PC-9 (cell line): ENCODE results near the gene KMT2A. TPM values are rescaled to one million over a fixed set of nuclear protein-coding genes. Genes with fewer than 3 reads are reported as not detected.
A peak's percentile ranks its signal among the peaks of the same experiment; 100 is the strongest.

Experiments
- Bru-seq: library from RNA; stranded (reverse); fragments of 400-500 nt; gene quantifications from one replicate; lab custom pipeline; 2021; lab: Mats Ljungman, UMichigan
- BruChase-seq, 2 experiments: library from RNA; stranded (reverse); fragments of 400-500 nt; gene quantifications; one replicate each; lab custom pipeline; 2021; lab: Mats Ljungman, UMichigan
- BruUV-seq: library from RNA; stranded (reverse); fragments of 400-500 nt; replicated peaks from 2 replicates; lab custom pipeline; 2021; lab: Mats Ljungman, UMichigan
- CTCF ChIA-PET: fragments of 300-600 bp; sonication (Branson Sonifier 250); formaldehyde crosslinking; loops from one replicate; lab custom pipeline; 2022; ENCODE audit warnings: antibody characterized with exemption; lab: Charles Lee
- POLR2A ChIA-PET: fragments of 300-600 bp; sonication (Branson Sonifier 250); formaldehyde crosslinking; loops from one replicate; lab custom pipeline; 2022; ENCODE audit warnings: antibody characterized with exemption; ENCODE audit not compliant: unreplicated experiment; lab: Charles Lee
- DNase-seq, 2 experiments: peaks; one replicate each; pipeline versions ENCODE4 v3.0.0 to v3.0.0-alpha.2; 2015 to 2022; ENCODE audit warnings: mixed read lengths in 1 of 2
- H2AFZ ChIP-seq: fragments of 200-600 bp; sonication (generic); 2 replicates; pipeline ENCODE4 v1.8.1; 2017; ENCODE audit warnings: antibody characterized with exemption
- H3F3A ChIP-seq: fragments of 200-600 bp; sonication (generic); 2 replicates; pipeline ENCODE4 v1.8.1; 2017; ENCODE audit warnings: antibody characterized with exemption, mild to moderate bottlenecking, low read depth; ENCODE audit not compliant: insufficient read depth
- H3K27ac ChIP-seq: fragments of 200-600 bp; sonication (generic); 2 replicates; pipeline ENCODE4 v1.6.1; 2016; ENCODE audit warnings: mixed run types
- H3K27me3 ChIP-seq: fragments of 200-600 bp; sonication (generic); 2 replicates; pipeline ENCODE4 v1.6.1; 2016; ENCODE audit warnings: low read depth, mixed run types; ENCODE audit not compliant: insufficient read depth
- H3K36me3 ChIP-seq: fragments of 200-600 bp; sonication (generic); 2 replicates; pipeline ENCODE4 v1.6.1; 2016; ENCODE audit warnings: low read depth, mixed run types
- H3K4me1 ChIP-seq: fragments of 200-600 bp; sonication (generic); replicated peaks from 2 replicates; pipeline ENCODE4 v1.6.1; 2016; ENCODE audit warnings: mixed run types; ENCODE audit not compliant: insufficient read depth
- H3K4me2 ChIP-seq: fragments of 200-600 bp; sonication (generic); 2 replicates; pipeline ENCODE4 v1.6.1; 2017; ENCODE audit warnings: mixed run types
- H3K4me3 ChIP-seq: fragments of 200-600 bp; sonication (generic); 2 replicates; pipeline ENCODE4 v1.6.1; 2016; ENCODE audit warnings: mixed run types
- H3K79me2 ChIP-seq: fragments of 200-600 bp; sonication (generic); 2 replicates; pipeline ENCODE4 v1.6.1; 2017; ENCODE audit warnings: low read depth, mixed run types
- H3K9me2 ChIP-seq: fragments of 200-600 bp; sonication (generic); 2 replicates; pipeline ENCODE4 v1.8.1; 2017; ENCODE audit warnings: mild to moderate bottlenecking; ENCODE audit not compliant: insufficient read depth
- H3K9me3 ChIP-seq: fragments of 200-600 bp; sonication (generic); 2 replicates; pipeline ENCODE4 v1.8.1; 2016; ENCODE audit warnings: low read depth; ENCODE audit not compliant: insufficient read depth
- H4K20me1 ChIP-seq: fragments of 200-600 bp; sonication (generic); 2 replicates; pipeline ENCODE4 v1.8.1; 2017; ENCODE audit not compliant: insufficient read depth
- EZH2 ChIP-seq: fragments of 200-600 bp; sonication (generic); IDR thresholded peaks from 2 replicates; pipeline ENCODE4 v1.8.0; 2017; ENCODE audit warnings: antibody characterized with exemption, low read depth
- intact Hi-C: fragments of 100-400 bp; cut with micrococcal nuclease; formaldehyde crosslinking; loops from one replicate; pipeline ENCODE4 v1.10.0; 2022; ENCODE audit not compliant: unreplicated experiment
- long read RNA-seq: library from polyadenylated mRNA; stranded (forward); transcript quantifications from one replicate; pipeline ENCODE4 v2.0.0, GENCODE V29; 2022
- total RNA-seq: library from RNA; stranded (reverse); gene quantifications from 2 replicates; pipeline ENCODE4 v1.2.3, GENCODE V29; 2021
- TF ChIP-seq, protein P1 (sequence below): fragments of 200-600 bp; sonication (generic); conservative IDR thresholded peaks from 2 replicates; pipeline ENCODE4 v1.6.1; 2017; ENCODE audit warnings: mixed run types, antibody characterized with exemption, mild to moderate bottlenecking, moderate library complexity

Gene KMT2A
- total RNA-seq (78.7 and 80.3 TPM in 2 replicates), Bru-seq, nascent RNA (percentile 89 among the genes with signal in this experiment), BruChase-seq, experiment 1, labeled RNA remaining after a 2-hour chase (percentile 96 among the genes with signal in this experiment), BruChase-seq, experiment 2, labeled RNA remaining after a 6-hour chase (percentile 96 among the genes with signal in this experiment)
- long read RNA-seq, partial matches to known transcripts: 1 of 12 reads
- long read RNA-seq, other reads (novel, unspliced or antisense): 10 of 12 reads

DNA sequence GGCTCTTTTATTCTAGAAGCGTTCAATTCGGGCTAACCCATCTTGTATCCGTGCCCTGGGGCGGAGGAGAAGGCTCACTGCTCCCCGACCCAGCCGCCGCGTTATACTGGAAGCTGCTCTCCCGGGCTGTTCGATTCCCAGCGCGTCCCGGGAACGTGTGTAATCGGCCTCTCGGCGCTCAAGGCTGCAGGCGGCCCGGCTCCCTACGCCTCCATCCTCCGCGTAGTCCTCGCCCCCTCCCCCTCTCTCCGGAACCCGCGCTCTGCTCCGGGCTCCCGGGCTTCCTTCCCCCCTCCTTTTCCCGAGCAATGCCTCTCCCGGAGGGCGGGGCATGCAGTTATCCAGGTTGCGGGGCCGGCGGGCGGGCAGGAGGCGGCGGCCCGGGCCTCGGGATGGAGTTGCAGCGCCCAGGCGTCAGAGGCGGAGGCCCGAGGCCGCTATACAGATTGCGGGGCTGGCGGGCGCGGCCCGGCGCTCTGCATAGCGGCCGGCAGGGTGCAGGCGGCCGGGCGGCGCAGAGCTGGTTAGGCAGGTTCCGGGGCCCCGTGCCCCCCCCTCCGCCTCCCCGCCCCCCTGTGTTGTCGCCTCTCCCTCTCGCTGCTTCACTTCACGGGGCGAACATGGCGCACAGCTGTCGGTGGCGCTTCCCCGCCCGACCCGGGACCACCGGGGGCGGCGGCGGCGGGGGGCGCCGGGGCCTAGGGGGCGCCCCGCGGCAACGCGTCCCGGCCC is at the start of gene KMT2A:
Gene KMT2A (plus strand): TSS at position 600 of the 732 bp plus-strand sequence. CDS start 21 bp downstream, at position 621.
- H3K36me3 ChIP-seq: peaks cover 5% of the 10 kb centered on the region; the same call in 1 of the 2 replicates
- peaks cover 20% of the 10 kb centered on the region; the same call in 1 of the 2 replicates for H3F3A ChIP-seq
- intact Hi-C loops: loop anchor here (1.0 to 2.0 kb wide), 4 partner anchors 12 to 184 kb away; partner anchors contain the start of genes ATP5MG and MPZL3
- POLR2A ChIA-PET: no interaction called here
- H3K9me3 ChIP-seq: no peaks in the 10 kb centered on the region
- H3K27ac ChIP-seq: peak within 1 kb of the TSS; percentile 60
- H4K20me1 ChIP-seq: peaks cover 37% of the 10 kb centered on the region
- peak within 1 kb of the TSS; percentile 92 for H3K4me2 ChIP-seq
- H3K9me2 ChIP-seq: no peaks in the 10 kb centered on the region
- no peaks in the 10 kb centered on the region for H3K27me3 ChIP-seq
- DNase-seq: peak; percentile 90 to 98
- peak within 1 kb of the TSS; percentile 89 for H2AFZ ChIP-seq
- CTCF ChIA-PET: interaction anchor here (0.7 kb wide), 2 partner anchors 11 to 76 kb away, joined by 3 to 5 read pairs; no protein-coding TSS in a partner anchor
- H3K79me2 ChIP-seq: peaks cover 45% of the 10 kb centered on the region
- TF ChIP-seq, protein P1, sequence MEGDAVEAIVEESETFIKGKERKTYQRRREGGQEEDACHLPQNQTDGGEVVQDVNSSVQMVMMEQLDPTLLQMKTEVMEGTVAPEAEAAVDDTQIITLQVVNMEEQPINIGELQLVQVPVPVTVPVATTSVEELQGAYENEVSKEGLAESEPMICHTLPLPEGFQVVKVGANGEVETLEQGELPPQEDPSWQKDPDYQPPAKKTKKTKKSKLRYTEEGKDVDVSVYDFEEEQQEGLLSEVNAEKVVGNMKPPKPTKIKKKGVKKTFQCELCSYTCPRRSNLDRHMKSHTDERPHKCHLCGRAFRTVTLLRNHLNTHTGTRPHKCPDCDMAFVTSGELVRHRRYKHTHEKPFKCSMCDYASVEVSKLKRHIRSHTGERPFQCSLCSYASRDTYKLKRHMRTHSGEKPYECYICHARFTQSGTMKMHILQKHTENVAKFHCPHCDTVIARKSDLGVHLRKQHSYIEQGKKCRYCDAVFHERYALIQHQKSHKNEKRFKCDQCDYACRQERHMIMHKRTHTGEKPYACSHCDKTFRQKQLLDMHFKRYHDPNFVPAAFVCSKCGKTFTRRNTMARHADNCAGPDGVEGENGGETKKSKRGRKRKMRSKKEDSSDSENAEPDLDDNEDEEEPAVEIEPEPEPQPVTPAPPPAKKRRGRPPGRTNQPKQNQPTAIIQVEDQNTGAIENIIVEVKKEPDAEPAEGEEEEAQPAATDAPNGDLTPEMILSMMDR: no peak
- BruUV-seq: no TSS peak
- peak within 1 kb of the TSS; percentile 69 for H3K4me3 ChIP-seq
- H3K4me1 ChIP-seq: peaks cover 41% of the 10 kb centered on the region

DNA sequence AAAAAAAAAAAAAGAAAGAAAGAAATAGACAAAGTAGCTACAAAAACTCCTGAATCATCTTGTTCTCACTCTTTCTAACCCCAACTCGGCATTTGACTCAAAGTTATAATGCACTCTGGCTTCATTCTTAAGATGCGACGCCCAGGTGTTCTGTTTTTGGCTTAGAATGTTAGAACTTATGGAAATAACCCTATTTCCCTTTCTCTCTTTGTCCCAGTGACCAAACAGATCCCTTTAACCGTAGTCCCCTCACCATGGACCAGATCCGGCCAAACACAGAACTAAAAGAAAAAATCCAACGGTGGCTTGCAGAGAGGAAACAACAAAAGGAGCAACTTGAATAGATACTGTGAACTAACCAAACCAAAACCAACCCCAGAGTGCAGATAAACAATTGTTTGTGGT is 40.2 kb upstream of the KMT2A start:
- Histone ChIP-seq H3K27me3 (no peaks in the 10 kb centered on the region), H3K9me2 (no peaks in the 10 kb centered on the region), H3K79me2 (no peaks in the 10 kb centered on the region), H3F3A (peaks cover 23% of the 10 kb centered on the region), H2AFZ (no peak overlapping the region), H3K36me3 (peaks cover 10% of the 10 kb centered on the region), H3K9me3 (no peaks in the 10 kb centered on the region), H3K4me1 (0 out of 2 replicates have a peak, but pooled peaks cover 7% of the 10 kb centered on the region), H3K27ac (no peak overlapping the region), H3K4me3 (no peak overlapping the region), H4K20me1 (no peaks in the 10 kb centered on the region), H3K4me2 (no peak overlapping the region)
- no peak for TF ChIP-seq EZH2
- TF ChIP-seq, protein P1: no peak
- ChIA-PET CTCF (no interaction called here), POLR2A (no interaction called here)
- no peak for DNase-seq
- intact Hi-C loops: no loop called here
- no TSS peak for BruUV-seq

- POLR2A ChIA-PET: interaction anchor here (0.8 kb wide), 1 partner anchor 122 kb away, joined by 9 read pairs; no protein-coding TSS in a partner anchor
- no peaks in the 10 kb centered on the region for H3K9me3 ChIP-seq
- H3K9me2 ChIP-seq: no peaks in the 10 kb centered on the region
- CTCF ChIA-PET: no interaction called here
- H3K79me2 ChIP-seq: peaks cover 10% of the 10 kb centered on the region
- peaks cover 9% of the 10 kb centered on the region for H3K4me1 ChIP-seq
- H3K4me3 ChIP-seq: no peak overlapping the region
- BruUV-seq: no TSS peak
- H3F3A ChIP-seq: peaks cover 23% of the 10 kb centered on the region
- TF ChIP-seq, protein P1: no peak
- TF ChIP-seq EZH2: no peak
- H3K27me3 ChIP-seq: no peaks in the 10 kb centered on the region
- intact Hi-C loops: no loop called here
- no peak overlapping the region for H3K27ac ChIP-seq
- DNase-seq: no peak
- peaks cover 5% of the 10 kb centered on the region; the same call in 1 of the 2 replicates for H3K36me3 ChIP-seq
- H4K20me1 ChIP-seq: peaks cover 2% of the 10 kb centered on the region
- H3K4me2 ChIP-seq: no peak overlapping the region
- H2AFZ ChIP-seq: no peak overlapping the region
Observed at GRCh38 chr11:118397448-118397847, 38.8 kb upstream of the KMT2A start.
